AG04450 (cell line): ENCODE measurements around the gene RET. TPM values are rescaled to one million over a fixed set of nuclear protein-coding genes. Genes with fewer than 3 reads are reported as not detected.

Experiments used
- CTCF ChIA-PET: fragments of 300-600, 350-600 bp; formaldehyde crosslinking; extraction: SDS; loops from one replicate; lab custom pipeline; 2022; ENCODE audit warnings: antibody characterized with exemption, inconsistent platforms; lab: Charles Lee
- POLR2A ChIA-PET: fragments of 350-600 bp; formaldehyde crosslinking; extraction: SDS; loops from one replicate; lab custom pipeline; 2021; ENCODE audit warnings: antibody characterized with exemption, inconsistent platforms; lab: Yijun Ruan, JAX
- DNase-seq: peaks from one replicate; pipeline ENCODE4 v3.0.0-alpha.2; 2011; ENCODE audit warnings: low read depth, low spot score
- H3K27ac ChIP-seq: one replicate; pipeline ENCODE4 v1.5.1; 2012; ENCODE audit warnings: low read depth, low read length, control low read depth
- H3K27me3 ChIP-seq: one replicate; pipeline ENCODE4 v1.6.0; 2012; ENCODE audit warnings: low read length; ENCODE audit not compliant: control insufficient read depth, insufficient read depth
- H3K4me3 ChIP-seq: 2 replicates; pipeline ENCODE4 v1.5.1; 2011; ENCODE audit warnings: mild to moderate bottlenecking, low read depth, low read length, control low read depth
- H3K9me3 ChIP-seq: 2 replicates; pipeline ENCODE4 v1.5.1; 2012; ENCODE audit warnings: low read length; ENCODE audit not compliant: control insufficient read depth, insufficient read depth
- CTCF ChIP-seq: IDR thresholded peaks from 2 replicates; pipeline ENCODE4 v1.5.1; 2011; ENCODE audit warnings: low read depth, low read length, control low read depth, inconsistent platforms
- polyA plus RNA-seq: library from polyadenylated mRNA; depleted of rRNA; stranded (reverse); fragments of >200 nt; gene quantifications from 2 replicates; pipeline ENCODE4 v1.2.3, GENCODE V29; 2011

Gene RET
- polyA plus RNA-seq, 1 experiment, result 0.06 TPM

- Histone ChIP-seq H3K27me3 (peaks cover 25% of the 10 kb centered on the region), H3K9me3 (no peaks in the 10 kb centered on the region; the same call in 1 of the 2 replicates), H3K27ac (no peak overlapping the region), H3K4me3 (no peak overlapping the region)
- CTCF ChIA-PET, result no interaction called here
- no peak for TF ChIP-seq CTCF
- DNase-seq, result no peak
- POLR2A ChIA-PET, result no interaction called here
These were observed 46.7 kb downstream of the RET start for GRCh38 chr10:43123361-43124093.

- H3K27me3 ChIP-seq, result peaks cover 25% of the 10 kb centered on the region
- no peak overlapping the region for H3K27ac ChIP-seq
- H3K4me3 ChIP-seq, result no peak overlapping the region
- POLR2A ChIA-PET, result no interaction called here
- no peak for TF ChIP-seq CTCF
- no peak for DNase-seq
- CTCF ChIA-PET, result no interaction called here
- no peaks in the 10 kb centered on the region; the same call in 1 of the 2 replicates for H3K9me3 ChIP-seq
These were observed 47.2 kb downstream of the RET start for GRCh38 chr10:43124094-43124521.

- no peak overlapping the region for H3K27ac ChIP-seq
- peaks cover 25% of the 10 kb centered on the region for H3K27me3 ChIP-seq
- TF ChIP-seq CTCF, result no peak
- H3K4me3 ChIP-seq, result no peak overlapping the region
- H3K9me3 ChIP-seq, result no peaks in the 10 kb centered on the region; the same call in 1 of the 2 replicates
- DNase-seq, result no peak
- POLR2A ChIA-PET, result no interaction called here
- CTCF ChIA-PET, result no interaction called here
These were observed 47.9 kb downstream of the RET start for GRCh38 chr10:43124574-43125273.

- POLR2A ChIA-PET, result no interaction called here
- H3K4me3 ChIP-seq, result no peak overlapping the region
- H3K27ac ChIP-seq, result no peak overlapping the region
- H3K27me3 ChIP-seq, result peaks cover 25% of the 10 kb centered on the region
- no peak for DNase-seq
- TF ChIP-seq CTCF, result no peak
- CTCF ChIA-PET, result no interaction called here
- no peaks in the 10 kb centered on the region; the same call in 1 of the 2 replicates for H3K9me3 ChIP-seq
These were observed 48.5 kb downstream of the RET start for GRCh38 chr10:43125274-43125845.
